EL (cell line): ENCODE measurements around the gene ATP6V0A1.
A peak's percentile ranks its signal among the peaks of the same experiment; 100 is the strongest.
"Not testable (repeated sequence)": the region's sequence is repeated elsewhere in the genome, so short reads cannot be mapped to it uniquely, and the experiment has no call there.

ENCODE experiments used
- DNase-seq: peaks from one replicate; pipeline ENCODE4 v3.0.0-alpha.2; 2016

The ATP6V0A1 gene

DNA sequence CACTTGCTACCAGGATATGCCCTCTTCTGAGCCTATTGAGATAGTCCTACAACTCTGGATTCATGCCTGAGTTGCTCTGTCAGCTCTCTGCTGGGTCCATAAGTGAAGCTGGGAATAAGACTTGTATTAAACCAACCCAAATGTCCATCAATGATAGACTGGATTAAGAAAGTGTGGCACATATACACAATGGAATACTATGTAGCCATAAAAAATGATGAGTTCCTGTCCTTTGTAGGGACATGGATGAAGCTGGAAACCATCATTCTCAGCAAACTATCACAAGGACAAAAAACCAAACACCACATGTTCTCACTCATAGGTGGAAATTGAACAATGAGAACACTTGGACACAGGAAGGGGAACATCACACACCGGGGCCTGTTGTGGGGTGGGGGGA lies 19.1 kb downstream of the ATP6V0A1 start:
- not testable (repeated sequence) for DNase-seq

DNA sequence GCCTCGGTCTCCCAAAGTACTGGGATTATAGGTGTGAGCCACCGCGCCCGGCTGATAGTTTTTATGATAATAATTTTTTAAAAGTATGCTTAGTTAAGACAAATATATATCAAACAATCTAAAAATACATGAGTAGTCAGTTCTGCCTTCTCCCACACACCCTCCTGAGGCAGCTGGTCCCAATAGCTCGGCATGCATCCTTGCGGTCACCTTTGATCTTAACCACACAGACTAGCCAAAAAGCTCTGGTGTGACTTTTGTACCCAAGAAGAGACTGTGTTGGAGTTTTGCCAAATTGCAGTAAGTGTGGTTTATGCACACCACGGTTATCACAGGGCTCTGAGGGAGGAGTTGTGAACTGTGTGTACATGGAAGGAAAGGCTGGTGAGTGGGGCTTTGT lies 25.6 kb downstream of the ATP6V0A1 start:
- DNase-seq: no peak

DNA sequence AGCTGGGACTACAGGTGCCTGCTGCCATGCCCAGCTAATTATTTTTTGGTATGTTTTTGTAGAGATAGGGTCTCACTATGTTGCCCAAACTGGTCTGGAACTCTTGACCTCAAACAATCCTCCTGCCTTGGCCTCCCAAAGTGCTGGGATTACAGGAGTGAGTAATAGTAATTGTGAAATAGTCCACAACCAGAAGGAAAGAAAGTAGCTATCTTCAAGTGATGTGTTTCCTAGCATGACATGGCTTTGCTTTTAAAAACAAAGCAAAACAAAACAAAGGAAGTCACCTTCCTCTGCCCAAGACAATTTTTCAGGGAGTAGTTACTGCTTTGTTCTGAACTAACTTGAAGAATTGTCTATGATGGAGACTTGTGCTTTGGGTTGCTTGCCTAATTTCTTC lies 27.0 kb downstream of the ATP6V0A1 start:
- no peak for DNase-seq

DNA sequence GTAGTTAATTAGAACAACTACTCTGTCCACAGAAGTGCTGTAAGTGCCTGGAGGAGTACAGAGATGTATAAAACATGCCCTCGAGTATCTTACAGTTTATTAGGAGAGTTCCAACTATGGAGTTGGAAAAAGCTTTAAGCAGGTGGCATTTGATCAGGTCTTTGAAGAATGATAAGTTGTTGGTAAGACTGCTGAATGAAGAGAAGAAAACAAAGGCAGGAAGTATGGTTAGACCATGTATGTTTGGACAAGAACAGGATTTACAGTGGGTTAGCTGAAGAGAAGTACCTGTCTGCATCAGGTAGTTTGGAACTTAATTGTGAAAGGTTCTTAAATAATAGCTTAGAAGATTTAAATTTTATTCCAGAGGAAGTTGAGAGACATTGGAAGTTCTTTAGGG lies 29.4 kb downstream of the ATP6V0A1 start:
- no peak for DNase-seq

DNA sequence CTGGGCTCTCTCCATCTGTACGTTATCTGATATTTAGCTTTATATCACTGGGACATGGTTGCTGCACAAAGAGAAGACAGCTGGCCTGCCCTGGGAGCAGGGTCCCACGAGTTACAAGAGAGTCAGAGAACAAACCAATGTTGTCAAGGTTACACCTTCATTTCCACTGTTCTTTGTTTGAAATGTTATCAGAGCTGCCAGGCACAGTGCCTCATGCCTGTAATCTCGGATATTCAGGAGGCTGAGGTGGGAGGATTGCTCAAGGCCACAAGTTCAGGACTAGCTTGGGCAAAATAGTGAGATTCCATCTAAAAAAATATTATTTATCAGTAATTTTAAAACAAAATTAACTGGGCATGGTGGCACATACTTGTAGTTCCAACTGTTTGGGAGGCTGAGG lies 34.6 kb downstream of the ATP6V0A1 start:
- no peak for DNase-seq

DNA sequence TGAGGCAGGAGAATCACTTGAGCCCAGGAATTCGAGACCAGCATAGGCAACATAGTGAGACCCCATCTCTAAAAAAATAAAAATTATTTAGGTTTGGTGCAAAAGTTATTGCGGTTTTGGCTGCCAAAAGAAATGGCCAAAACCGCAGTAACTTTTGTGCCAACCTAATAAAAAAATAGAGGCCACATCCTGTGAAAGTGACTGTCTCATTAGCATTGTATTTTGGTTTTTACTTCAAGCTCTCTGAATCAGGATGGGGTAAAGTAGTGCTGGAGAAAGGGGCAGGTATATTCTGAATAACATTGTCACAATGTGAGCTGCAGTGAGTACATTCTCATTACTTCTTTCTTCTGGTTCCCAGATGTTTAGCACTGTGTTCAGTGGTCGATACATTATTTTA lies 36.0 kb downstream of the ATP6V0A1 start:
- DNase-seq: no peak

DNA sequence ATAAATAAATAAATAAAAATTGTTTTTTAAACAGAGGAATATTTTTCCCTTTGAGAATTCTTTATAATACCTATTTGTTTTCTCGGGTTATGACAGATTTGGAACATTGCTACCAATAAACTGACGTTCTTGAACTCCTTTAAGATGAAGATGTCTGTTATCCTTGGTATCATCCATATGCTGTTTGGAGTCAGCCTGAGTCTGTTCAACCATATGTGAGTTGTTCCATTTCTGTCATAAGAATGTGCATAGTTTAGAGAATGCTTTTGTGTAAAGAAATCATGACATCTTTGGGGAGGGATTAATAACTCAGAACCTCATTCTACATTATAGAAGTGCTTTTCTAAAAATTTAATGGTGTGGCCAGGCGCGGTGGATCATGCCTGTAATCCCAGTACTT lies 40.1 kb downstream of the ATP6V0A1 start:
- DNase-seq: no peak

DNA sequence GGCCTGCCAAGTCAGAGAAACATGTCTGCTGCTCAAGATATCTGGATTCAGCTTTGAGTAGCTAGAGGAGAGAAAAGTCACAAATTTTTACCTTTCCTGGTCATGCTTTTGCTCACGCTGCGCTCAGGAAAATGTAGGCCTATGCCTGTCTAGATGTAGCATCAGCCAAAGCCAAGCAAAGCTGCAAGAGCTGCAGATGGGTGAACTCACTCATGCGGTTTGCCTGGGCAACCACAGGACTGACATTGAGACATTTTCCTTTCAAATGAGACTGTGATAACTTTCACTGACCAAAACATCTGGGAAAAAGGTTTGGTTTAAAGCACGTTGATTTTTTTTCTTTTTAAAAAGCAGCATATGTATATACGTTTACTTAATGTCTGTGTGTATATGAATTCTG lies 43.4 kb downstream of the ATP6V0A1 start:
- DNase-seq: no peak

DNA sequence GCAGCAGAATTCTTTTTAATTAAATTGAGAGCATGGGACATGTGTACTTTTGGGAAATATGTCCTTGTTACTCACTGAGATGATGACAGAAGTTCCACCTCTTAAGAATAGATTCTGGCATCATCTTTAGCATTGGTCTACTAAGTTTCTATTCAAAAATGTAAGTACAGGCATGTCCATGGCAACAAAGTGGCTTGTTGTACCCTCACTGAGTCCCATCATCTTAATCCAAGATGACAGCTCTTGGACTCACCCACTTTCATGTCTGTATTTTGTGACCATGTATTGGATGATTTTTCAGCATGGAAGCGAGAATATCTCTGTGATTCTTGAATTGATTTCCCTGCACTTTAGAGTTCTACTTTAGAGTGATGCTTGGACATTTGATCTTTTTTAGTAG lies 44.2 kb downstream of the ATP6V0A1 start:
- no peak for DNase-seq

DNA sequence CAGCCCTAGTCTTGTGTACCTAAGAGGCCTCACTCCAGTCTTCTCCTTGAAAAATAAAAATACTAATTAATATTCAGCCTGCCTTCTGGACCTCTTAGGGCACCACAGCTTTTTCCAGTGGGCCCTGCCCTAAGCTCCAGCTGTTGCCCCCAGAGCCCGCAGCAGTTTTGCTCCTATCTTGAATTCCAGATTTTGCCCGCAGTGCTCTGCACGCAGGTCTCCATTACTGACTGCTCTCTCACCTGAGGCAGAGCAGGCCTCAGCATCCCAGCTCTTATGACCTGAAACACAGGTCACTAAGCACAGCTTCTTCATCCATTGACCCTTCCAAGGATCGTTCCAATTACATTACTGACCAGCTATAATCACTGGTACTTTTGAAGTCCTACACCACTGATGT lies 49.0 kb downstream of the ATP6V0A1 start:
- DNase-seq: no peak

DNA sequence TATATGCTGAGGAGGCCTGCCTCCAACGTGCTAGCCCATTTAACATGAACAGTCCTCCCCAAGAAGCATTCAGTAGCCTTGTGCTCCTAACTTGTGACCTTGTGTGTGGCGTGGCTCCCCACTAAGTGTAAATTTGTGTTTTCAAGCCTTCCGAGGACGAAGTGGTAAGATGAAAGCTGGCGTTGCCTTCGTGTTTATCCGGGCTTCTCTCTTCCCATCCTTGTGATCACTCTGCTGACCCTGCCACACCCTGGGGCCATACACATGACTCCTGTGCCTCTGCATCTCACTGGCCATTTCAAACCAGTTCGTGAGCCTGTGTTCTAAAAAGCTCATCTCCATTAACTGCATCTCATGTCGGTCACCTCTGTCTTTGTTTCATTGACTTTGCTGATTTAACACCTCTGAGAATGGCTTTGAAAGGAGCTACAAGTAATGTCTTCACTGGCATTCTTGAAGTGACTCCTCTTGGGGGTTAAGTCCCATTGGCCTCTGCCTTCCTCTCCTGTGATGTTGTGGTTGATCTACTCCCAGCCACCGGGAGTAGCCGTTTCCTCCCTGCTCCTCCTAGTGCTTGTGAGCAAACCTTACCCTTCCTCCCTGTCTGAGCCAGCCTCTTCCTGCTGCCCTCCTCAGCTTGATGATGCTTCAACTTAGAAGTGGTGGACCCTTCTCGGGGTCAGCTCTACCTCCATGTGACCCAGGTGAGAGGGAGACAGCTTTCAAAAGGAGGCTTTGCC lies 49.9 kb downstream of the ATP6V0A1 start:
- DNase-seq: no peak

DNA sequence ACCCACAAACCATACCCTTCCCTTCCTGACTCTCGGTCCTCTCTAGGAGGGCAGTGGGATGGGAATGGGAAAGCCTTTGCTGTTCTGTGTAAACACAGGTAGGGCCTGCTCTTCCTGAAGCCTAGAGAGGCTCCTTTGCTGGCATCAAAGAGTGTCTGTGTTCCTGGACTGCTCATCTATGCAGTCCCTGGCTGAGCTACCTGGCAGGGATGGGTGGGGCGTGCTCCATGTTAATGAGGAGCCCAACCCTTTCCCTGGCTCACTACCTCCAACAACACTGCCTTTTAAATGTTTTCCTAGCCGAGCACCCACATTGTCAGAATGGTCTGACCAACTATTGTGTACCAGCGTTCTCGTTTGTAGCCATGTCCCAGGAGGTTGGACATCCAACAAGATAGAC lies 50.7 kb downstream of the ATP6V0A1 start:
- DNase-seq: no peak

DNA sequence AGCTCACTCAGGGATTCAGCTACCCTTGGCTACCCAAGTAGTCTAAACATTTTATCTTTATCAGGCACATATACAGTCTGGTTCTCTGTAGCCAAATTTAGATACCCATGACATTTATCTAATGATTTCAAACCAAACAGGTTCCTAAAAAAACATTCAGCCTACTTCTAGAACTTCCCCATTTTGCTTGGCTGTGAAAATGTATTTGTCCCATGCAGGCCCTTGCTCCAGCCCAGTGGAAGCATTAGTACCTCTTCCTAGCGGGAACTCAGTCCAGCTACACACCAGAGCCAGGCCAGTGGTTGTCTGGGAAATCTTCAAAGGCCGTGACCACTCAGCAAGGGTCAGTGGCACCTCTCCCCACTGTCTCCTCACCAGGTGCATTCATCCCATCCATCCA lies 51.2 kb downstream of the ATP6V0A1 start:
- no peak for DNase-seq

DNA sequence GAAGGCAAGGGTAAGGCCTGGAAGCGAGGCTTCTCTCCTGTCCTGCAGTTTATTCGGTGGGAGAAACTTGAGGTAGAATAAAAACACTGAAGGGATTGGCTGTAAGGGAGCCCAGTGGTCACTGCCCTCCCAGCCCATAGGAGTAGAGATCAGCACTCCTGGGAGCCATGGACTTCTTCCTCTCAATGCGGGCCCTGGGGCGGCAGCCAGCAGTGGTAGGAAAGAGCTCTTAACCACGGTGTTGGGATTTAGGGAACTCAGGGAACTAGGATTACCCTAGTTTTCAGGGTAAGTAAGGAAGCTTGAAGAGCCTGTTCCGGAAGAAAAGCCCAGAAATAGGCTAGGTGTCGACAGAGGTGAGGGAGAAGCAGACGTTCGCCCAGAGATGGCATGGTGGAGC lies 53.6 kb downstream of the ATP6V0A1 start:
- no peak for DNase-seq

DNA sequence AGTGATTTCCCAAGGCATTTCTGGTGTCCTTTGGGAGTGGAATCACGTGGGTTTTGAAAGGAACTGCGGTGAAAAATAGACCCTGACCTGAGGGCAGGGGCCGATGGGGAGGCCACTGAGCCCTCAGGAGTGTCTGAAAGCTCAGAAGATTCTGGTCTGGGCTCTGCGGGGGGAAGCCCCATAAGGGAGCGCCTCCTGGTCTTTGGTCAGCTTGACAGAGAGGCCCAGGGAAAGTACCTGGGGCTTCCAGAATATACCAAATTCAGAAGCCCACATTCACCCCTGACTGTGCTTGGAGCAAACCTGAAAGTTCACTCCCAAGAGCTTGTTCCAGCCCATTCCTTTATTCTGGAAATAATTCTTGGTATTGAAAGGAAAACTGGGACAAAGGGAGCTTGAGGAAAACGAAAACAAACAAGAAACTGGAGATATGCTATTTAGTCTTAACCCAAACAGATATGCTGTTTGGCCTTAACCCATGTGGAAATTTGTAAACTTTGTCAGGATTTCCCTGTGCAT lies 54.1 kb downstream of the ATP6V0A1 start:
- DNase-seq: no peak

DNA sequence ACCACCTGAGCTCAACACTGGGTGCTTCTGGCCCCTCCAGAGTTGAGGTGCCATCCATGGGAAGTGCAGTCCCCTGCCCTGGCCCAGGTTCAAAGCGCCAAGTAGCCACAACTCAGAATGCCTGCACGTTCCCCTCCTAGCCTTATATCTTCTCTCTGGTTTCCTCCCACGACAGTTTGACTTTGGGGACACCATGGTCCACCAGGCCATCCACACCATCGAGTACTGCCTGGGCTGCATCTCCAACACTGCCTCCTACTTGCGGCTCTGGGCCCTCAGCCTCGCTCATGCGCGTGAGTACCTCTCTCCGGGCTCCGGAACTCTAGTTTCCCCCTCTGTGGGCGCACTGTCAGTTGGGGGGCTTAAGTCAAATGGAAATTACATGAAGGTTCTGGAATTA lies 55.0 kb downstream of the ATP6V0A1 start:
- DNase-seq: no peak

DNA sequence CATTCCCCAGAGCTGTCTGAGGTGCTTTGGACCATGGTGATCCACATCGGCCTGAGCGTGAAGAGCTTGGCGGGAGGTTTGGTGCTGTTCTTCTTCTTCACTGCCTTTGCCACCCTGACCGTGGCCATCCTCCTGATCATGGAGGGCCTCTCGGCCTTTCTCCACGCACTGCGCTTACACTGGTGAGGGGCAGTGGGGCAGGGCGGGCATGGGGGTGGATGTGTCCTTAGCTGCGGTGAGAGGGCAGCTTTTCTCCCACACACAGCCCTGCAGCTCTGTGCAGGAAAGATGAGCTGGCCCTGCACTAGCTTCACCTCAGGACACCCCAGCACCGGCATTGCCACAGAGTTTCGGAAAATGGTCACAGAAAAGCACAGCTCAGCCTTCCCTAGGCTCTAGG lies 55.6 kb downstream of the ATP6V0A1 start:
- DNase-seq: no peak

DNA sequence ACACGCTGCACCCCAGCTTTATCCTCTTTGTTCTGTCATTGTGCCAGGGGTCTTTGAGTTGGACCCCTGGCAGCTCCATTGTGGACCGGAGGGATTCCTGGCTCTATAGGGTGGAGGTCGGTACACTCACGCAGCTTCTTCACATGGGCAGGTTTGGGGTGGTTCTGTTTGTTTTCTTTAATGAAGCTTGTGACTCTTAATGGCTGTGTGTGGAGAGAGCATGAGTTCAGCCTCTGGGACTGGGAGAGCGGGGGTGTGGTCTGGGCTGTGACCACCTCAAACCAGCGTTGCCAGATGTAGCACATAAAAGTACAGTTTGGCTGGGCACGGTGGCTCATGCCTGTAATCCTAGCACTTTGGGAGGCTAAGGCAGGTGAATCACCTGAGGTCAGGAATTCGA lies 56.2 kb downstream of the ATP6V0A1 start:
- no peak for DNase-seq

DNA sequence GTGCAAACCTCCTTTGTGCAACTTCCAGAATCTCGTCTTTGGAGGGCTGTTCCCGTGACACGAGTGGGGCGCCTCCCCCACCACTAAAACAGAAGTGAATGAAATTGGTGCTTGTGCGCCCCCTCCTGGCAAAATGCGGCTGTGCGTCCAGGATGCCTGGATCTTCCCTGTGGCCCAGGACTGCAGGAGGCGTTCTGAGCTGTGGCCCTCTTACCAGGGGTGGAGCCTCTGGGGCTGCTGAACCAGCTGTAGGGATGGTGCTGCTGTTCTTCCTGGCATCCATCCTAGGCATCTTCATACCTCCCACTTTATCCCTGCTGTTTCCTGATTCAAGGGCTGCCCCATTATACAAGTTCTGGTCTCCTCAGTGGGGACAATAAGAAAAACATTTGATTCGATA lies 58.8 kb downstream of the ATP6V0A1 start:
- peak; percentile 95 for DNase-seq

DNA sequence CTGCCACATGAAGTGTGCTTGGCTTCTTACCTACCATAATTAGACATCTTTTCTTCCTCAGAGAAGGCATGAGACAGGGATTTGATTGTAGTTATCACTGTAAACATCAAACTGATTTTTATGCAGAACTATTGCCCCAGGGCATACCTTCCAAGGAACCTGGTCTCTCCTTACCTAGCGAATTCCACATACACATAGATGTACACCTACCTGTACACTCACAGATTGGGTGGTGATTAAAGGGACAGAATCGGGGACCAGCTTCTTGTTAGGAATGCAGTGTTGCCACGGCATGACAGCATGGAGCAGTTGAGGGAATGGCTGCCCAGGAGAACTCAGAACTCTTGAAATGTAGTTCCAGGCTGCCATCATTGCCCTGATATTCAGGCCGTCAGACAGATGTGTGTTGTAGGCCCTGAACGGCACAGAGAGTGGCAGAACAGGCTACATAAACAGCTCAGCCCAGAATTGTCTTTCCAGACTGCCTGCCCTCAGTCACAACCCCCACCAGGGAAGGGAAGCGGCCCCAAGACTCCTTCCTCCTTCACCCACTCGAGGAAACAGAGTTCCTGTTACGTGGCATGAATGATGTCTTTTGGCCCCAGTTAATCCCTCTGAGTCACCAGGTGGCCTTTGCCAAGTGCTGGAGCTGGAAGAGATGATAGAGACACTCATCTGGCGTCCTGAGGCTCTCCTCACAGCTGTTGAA lies 59.5 kb downstream of the ATP6V0A1 start:
- peak; percentile 98 for DNase-seq

DNA sequence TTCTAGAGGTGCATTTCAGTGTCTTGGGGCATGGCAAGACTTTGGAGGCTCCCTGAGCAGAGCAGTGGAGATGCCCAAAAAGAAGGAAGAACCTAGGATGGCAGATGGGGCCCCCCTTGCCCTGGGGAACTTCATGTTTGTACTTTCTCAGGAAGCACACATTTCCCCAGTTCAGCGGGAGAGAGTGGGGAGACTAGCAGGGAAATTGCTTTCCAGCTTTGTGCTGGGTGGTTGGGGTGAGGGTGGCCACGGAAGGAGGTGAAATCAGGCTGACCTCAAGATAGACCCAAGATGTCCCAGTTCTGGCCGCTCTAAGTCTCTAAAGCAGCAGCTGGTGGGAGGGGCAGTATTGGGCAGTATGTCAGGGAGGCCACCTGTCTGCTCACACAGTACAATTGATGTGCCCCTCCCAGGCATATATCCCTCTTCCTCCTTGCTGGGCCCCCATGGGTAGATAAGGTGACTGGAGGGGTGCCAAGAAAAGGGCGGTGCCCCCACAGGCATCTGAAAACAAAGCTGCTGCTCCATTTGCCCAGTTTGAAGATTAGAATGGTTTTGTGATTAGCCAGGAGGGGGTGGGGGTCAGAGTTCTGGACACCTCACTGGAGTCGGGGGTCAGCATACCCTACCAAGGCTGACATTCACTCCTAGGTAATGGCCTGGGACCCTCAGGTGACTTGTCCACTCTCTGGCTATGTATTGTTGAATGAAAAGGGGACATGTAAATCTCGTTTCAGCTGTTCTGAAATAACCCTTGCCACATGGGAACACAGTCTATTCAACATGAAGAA lies 60.3 kb downstream of the ATP6V0A1 start:
- peak; percentile 58 for DNase-seq

DNA sequence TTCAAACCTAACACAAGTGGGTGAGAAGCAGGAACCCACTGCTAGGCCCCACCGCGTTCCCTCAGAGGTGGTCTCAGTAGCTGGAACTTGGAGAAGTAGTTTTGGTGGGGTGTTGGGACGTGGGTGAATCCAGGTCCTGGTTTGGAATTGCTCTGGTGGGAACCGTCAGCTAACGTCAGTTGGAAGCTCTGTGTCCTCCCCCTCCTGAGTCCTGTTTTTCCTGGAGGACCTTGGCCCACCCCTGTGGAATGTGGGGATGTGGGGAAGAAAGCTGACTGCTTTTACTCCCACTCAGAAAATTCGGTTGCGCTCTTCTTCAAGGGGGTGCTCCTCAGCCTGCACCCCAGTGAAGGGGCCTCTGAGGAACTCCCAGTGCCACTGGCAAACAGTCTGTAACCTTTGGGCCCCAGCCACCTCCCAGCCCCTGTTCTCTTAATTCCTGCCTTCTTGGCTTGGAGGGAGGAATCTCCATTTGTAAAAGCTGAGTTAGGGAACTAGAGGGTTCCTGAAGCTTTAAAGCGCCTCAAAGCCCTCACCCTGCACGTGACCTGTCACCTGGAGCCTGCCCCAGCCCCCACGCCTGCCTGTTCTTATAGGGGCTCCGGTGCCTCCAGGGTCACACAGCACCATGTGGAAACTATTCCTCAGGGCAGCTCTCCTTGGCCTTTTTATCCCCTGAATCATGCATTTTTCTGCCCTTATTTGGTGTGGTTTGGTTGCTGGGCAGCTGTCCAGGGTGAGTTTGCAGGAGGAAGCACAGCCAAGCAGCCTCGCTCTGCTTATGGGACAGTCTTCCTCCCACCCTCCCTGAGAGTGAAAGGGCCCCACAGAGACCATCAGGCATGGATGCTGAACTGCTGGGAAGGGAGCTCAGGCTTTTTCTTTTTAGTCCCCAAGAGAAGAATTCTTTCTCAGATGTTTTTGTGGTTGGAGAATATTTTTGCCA lies 61.1 kb downstream of the ATP6V0A1 start:
- peak; percentile 100 for DNase-seq

DNA sequence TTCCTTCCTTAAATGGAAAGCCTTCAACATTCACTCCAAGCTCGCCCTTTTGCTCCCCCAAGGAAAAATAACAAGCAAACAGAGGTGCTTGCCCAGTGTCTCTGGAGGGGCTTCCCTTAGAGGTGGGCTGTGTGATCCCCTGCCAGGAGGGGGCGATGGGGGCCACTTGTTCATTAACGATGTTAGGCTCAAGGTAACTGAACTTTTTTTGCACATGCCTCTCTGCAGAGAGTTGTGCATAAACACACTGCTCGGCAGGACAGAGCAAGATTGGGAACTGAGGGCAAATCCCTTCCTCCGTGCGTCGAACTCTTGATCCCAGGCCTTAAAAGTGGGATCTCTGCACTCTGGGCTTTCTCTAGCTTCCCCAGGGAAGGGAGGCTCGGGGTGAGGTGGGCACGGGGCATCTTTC lies 61.9 kb downstream of the ATP6V0A1 start:
- no peak for DNase-seq
